ENCODE results near the gene EEF2KMT. TPM values are rescaled to one million over a fixed set of nuclear protein-coding genes. Genes with fewer than 3 reads are reported as not detected.

The EEF2KMT gene
- total and polyA plus RNA-seq, 2 of the 13 experiments (the other 11 are each of a cell fraction or from before 2014, with no cell fraction given): 10.7 to 26.9 TPM

DNA sequence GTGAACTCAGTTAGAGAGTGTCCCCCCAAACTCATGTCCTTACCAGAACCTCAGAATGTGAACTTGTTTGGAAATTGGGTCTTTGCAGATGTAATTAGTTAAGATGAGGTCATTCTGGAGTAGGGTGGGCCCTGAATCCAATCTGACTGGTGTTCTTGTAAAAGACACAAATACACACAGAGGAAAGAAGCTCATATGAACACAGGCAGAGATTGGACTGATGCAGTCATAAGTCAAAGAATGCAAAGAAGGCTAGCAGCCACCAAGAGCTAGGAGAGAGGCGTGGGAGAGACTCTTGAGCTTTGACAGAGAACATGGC lies 61.7 kb downstream of the EEF2KMT start (continued):
- TF ChIP-seq ELF4 (CRISPR knock-in tag; IDR thresholded peaks at IDR 0.05; ENCODE audit: borderline replicate concordance) (no peak), ZNF460 (CRISPR knock-in tag; IDR thresholded peaks at IDR 0.05; ENCODE audit: borderline replicate concordance) (no peak)
- TF ChIP-seq, protein P1, sequence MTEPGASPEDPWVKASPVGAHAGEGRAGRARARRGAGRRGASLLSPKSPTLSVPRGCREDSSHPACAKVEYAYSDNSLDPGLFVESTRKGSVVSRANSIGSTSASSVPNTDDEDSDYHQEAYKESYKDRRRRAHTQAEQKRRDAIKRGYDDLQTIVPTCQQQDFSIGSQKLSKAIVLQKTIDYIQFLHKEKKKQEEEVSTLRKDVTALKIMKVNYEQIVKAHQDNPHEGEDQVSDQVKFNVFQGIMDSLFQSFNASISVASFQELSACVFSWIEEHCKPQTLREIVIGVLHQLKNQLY (CRISPR knock-in tag; IDR thresholded peaks at IDR 0.05): no peak
- TF ChIP-seq, protein P2, sequence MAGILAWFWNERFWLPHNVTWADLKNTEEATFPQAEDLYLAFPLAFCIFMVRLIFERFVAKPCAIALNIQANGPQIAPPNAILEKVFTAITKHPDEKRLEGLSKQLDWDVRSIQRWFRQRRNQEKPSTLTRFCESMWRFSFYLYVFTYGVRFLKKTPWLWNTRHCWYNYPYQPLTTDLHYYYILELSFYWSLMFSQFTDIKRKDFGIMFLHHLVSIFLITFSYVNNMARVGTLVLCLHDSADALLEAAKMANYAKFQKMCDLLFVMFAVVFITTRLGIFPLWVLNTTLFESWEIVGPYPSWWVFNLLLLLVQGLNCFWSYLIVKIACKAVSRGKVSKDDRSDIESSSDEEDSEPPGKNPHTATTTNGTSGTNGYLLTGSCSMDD (CRISPR knock-in tag; IDR thresholded peaks at IDR 0.05): no peak
- TF ChIP-seq, protein P3, sequence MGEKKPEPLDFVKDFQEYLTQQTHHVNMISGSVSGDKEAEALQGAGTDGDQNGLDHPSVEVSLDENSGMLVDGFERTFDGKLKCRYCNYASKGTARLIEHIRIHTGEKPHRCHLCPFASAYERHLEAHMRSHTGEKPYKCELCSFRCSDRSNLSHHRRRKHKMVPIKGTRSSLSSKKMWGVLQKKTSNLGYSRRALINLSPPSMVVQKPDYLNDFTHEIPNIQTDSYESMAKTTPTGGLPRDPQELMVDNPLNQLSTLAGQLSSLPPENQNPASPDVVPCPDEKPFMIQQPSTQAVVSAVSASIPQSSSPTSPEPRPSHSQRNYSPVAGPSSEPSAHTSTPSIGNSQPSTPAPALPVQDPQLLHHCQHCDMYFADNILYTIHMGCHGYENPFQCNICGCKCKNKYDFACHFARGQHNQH (CRISPR knock-in tag; IDR thresholded peaks at IDR 0.05): no peak; the same call in 1 of the 2 replicates

Other genes starting within 250 kb of the EEF2KMT start
- 4.4 and 6.6 TPM in 2 replicates for gene PPL, start 160.6 kb downstream of the EEF2KMT start, total RNA-seq (2016; rRNA removed; fragmentation: Illumina TruSeq; extraction: Trizol)
- gene PPL, start 160.6 kb downstream of the EEF2KMT start, polyA plus RNA-seq (2011; rRNA removed): 5.7 and 7.5 TPM in 2 replicates
- 0.36 and 0.42 TPM in 2 replicates for gene SEC14L5, start 139.5 kb downstream of the EEF2KMT start, total RNA-seq (2016; rRNA removed; fragmentation: Illumina TruSeq; extraction: Trizol)
- gene SEC14L5, start 139.5 kb downstream of the EEF2KMT start, polyA plus RNA-seq (2011; rRNA removed): 0.40 and 0.60 TPM in 2 replicates
- 29.8 and 60.3 TPM in 2 replicates for gene NAGPA, start 63.9 kb downstream of the EEF2KMT start, total RNA-seq (2016; rRNA removed; fragmentation: Illumina TruSeq; extraction: Trizol)
- gene NAGPA, start 63.9 kb downstream of the EEF2KMT start, polyA plus RNA-seq (2011; rRNA removed): 27.1 and 31.6 TPM in 2 replicates
- gene C16orf89, start 31.8 kb downstream of the EEF2KMT start, total RNA-seq (2016; rRNA removed; fragmentation: Illumina TruSeq; extraction: Trizol): 0.97 and 1.9 TPM in 2 replicates
- gene C16orf89, start 31.8 kb downstream of the EEF2KMT start, polyA plus RNA-seq (2011; rRNA removed): 2.8 and 3.4 TPM in 2 replicates
- 39.6 and 75.6 TPM in 2 replicates for gene ALG1, start 26.0 kb downstream of the EEF2KMT start, total RNA-seq (2016; rRNA removed; fragmentation: Illumina TruSeq; extraction: Trizol)
- 43.3 and 51.5 TPM in 2 replicates for gene ALG1, start 26.0 kb downstream of the EEF2KMT start, polyA plus RNA-seq (2011; rRNA removed)